ENCODE results near the gene ATXN2L.
"Not testable (repeated sequence)": the region's sequence is repeated elsewhere in the genome, so short reads cannot be mapped to it uniquely, and the experiment has no call there.

ATXN2L gene, protein sequence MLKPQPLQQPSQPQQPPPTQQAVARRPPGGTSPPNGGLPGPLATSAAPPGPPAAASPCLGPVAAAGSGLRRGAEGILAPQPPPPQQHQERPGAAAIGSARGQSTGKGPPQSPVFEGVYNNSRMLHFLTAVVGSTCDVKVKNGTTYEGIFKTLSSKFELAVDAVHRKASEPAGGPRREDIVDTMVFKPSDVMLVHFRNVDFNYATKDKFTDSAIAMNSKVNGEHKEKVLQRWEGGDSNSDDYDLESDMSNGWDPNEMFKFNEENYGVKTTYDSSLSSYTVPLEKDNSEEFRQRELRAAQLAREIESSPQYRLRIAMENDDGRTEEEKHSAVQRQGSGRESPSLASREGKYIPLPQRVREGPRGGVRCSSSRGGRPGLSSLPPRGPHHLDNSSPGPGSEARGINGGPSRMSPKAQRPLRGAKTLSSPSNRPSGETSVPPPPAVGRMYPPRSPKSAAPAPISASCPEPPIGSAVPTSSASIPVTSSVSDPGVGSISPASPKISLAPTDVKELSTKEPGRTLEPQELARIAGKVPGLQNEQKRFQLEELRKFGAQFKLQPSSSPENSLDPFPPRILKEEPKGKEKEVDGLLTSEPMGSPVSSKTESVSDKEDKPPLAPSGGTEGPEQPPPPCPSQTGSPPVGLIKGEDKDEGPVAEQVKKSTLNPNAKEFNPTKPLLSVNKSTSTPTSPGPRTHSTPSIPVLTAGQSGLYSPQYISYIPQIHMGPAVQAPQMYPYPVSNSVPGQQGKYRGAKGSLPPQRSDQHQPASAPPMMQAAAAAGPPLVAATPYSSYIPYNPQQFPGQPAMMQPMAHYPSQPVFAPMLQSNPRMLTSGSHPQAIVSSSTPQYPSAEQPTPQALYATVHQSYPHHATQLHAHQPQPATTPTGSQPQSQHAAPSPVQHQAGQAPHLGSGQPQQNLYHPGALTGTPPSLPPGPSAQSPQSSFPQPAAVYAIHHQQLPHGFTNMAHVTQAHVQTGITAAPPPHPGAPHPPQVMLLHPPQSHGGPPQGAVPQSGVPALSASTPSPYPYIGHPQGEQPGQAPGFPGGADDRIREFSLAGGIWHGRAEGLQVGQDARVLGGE

DNA sequence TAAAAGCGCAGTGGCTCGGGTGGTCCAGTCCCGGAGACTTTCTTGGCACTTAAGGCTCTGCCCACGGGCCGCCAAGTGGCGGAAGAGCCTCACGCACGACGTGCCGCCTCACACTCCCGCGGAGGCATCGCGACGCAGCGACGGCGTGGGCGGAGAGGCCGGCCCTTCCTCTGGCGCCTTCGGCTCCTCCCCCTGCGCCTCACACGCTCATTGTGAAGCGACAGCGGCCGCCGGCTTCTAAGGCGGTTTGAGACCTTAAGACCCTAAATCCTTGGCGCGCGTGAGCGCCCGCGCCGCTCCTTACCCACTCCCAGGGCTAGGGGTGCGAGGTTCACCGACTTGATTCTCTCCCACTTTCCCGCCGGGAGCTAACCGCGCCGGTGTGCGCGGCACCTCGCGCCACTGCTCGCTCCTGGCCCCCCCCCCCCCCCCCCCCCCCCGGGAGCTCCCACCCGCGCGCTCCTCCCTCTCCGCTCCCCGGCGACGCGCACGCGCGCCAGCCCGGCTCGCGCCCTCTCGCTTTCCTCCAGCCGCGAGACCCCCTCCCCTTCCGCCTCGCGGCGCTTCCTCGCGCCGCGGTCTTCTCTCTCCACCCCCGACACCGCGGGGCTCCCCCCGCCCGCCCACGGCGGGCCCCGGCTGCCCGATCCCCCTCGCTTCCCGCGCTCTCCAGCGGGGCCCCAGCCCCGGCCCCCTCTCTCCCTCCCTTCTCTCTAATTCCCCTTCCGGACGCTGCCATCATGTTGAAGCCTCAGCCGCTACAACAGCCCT is at the start of gene ATXN2L:
Gene ATXN2L, plus strand, starts transcription at position 480 of the 771 bp plus-strand sequence. Its CDS starts 261 bp downstream, at position 741.
- peak; percentile 95 for DNase-seq (ENCODE audit: low spot score)

DNA sequence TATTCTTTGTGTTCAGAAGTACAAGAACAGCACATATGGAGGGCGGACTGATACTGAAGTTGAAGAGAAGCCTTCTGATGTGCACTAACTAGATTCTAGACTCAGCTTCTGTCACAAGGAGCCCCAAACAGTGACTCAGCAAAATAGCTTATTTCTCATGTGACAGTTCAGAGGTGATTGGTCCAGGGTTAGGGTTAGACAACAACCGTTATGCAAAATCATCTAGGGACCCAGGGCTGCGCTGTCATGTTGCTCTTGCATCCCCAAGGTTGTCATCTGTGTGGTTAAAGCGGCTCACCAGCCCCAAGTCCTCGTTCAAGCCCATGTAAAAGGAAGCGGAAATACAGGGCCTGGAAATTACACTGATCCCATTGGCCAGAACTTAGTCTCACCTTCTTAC is 41.1 kb upstream of the ATXN2L start:
- not testable (repeated sequence) for DNase-seq (ENCODE audit: low spot score)

GRCh38 chr16:28782357-28782756 is 40.4 kb upstream of the ATXN2L start:
- not testable (repeated sequence) for DNase-seq (ENCODE audit: low spot score)

GRCh38 chr16:28802235-28803019 is 20.4 kb upstream of the ATXN2L start:
- peak; percentile 80 for DNase-seq (ENCODE audit: low spot score)

GRCh38 chr16:28807445-28808120 is 15.2 kb upstream of the ATXN2L start:
- DNase-seq (ENCODE audit: low spot score): not testable (repeated sequence)

DNA sequence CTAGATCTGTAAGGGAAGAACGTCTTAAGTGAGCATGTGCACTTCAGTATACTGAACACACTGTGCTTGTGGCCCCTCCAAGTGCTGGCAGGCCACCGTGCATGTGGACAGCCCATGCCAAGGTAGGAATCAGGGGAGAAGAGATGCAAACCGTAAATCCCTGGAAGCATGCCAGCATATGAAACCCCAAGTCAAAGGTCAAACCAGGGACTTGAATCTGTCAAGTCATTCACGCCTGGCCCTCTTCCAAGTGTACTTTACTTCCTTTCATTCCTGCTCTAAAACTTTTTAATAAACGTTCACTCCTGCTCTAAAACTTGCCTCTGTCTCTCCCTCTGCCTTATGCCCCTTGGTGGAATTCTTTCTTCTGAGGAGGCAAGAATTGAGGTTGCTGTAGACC is 2.8 kb upstream of the ATXN2L start:
- DNase-seq (ENCODE audit: low spot score): no peak

GRCh38 chr16:28820546-28820945 is 2.3 kb upstream of the ATXN2L start:
- not testable (repeated sequence) for DNase-seq (ENCODE audit: low spot score)

DNA sequence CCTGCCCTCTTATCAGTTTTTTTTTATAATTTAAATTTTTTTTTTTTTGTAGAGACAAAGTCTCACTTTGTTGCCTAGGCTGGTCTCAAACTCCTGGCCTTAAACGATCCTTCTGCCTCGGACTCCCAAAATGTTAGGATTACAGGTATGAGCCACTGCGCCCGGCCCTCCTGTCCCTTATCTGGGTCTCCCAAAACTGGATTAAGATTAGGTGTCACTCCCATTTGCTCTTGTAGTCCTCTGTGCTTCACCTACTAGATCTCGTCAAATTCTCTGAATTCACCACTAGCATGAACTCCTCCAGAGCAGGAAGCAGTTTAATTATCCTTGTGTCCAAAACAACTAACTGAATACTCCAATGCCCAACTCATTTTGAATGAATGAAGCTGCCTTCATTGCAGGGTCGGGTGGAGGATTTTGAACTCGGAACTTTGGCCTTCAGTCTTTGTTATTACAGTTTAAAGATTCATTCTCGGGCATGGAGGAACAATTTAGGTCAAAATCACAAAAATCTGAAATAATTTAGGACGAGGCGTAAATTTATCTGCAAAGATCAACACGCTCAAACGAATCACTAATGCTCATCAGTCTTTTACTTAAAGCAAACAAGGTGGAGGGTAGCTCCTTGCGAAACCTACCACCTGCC is 802 bp upstream of the ATXN2L start:
- no peak for DNase-seq (ENCODE audit: low spot score)

- DNase-seq (ENCODE audit: low spot score): no peak
Measured at GRCh38 chr16:28823291-28823872, 583 bp downstream of the ATXN2L start.

DNA sequence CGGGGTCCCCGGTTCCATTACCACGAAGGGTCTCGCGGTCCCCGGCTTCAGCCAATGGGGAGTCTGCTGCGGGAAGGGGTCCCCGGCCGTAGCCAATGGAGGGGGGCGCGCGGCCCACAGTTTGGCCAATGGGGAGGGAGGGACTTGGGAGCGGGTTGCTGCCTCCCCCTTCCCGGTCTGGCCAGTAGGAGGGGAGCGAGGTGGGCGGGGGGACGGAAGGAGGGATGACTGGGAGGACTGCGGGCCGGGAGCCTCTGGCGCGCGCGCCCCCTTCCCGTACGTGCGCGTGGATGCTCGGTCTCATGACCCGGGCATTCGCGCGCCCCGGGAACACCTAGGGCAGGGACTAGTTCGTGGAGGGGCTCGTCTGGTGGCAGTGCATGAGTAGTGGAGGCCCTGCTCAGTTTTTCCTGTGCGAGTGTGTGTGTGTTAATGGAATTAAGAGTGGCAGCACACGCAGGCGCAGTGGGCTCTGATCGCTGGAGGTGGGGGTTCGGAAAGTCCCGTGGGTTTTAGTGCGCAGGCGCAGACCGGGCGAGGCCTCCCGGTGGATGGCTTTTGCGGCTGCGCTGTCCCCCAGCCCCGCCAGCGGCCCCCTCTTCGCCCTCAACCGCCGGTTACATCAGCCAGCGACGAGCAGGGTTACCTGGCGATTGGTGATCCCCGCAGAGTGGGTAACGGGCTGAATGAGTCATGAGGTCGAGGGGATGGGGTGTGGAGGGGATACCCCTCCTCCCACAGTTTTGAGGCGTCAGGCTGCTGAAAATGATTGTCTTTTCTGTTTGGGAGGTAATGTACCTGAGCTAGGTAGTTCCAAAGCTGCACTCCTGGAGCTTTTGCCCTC is 1.3 kb downstream of the ATXN2L start:
- DNase-seq (ENCODE audit: low spot score): peak; percentile 96

DNA sequence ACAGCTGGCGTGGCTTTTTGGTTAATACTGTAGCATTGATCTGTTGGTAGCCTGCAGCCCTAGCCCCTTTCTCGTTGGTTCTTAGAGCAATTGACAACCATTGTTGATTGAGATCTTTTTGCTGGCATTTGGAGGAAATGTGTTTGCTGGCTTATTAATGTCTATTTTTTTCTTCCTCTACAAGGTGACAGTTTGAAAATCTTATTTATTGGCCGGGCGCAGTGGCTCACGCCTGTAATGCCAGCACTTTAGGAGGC is 1.8 kb downstream of the ATXN2L start:
- no peak for DNase-seq (ENCODE audit: low spot score)

DNA sequence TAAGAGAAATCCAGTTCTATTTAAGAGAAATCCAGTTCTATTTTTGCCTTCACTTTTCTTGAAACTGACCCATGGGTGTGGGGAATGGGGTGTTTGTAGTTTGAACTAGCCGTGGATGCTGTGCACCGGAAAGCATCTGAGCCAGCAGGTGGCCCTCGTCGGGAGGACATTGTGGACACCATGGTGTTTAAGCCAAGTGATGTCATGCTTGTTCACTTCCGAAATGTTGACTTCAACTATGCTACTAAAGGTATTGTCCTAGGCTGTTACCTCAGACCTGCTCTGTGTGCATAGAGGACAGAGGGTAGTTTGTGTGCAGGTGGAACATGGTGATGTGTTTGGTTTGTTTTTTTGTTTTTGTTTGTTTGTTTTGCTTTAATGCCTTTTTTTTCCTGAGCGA is 3.3 kb downstream of the ATXN2L start:
- no peak for DNase-seq (ENCODE audit: low spot score)

GRCh38 chr16:28829747-28830146 is 6.9 kb downstream of the ATXN2L start:
- DNase-seq (ENCODE audit: low spot score): no peak

DNA sequence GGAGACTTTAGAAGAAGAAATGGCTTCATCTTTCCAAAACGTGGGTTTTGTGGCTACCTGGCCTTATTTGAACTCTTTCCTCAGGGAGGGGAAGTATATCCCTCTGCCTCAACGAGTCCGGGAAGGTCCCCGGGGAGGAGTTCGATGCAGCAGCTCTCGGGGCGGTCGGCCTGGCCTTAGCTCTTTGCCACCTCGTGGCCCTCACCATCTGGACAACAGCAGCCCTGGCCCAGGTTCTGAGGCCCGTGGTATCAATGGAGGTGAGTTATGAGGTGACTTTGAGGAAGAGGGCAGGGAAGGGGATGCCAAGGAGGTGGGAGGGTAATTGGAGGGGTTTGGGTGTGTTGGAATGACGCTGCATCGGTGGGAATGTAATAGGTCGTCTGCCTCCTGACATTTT is 7.7 kb downstream of the ATXN2L start:
- DNase-seq (ENCODE audit: low spot score): no peak

DNA sequence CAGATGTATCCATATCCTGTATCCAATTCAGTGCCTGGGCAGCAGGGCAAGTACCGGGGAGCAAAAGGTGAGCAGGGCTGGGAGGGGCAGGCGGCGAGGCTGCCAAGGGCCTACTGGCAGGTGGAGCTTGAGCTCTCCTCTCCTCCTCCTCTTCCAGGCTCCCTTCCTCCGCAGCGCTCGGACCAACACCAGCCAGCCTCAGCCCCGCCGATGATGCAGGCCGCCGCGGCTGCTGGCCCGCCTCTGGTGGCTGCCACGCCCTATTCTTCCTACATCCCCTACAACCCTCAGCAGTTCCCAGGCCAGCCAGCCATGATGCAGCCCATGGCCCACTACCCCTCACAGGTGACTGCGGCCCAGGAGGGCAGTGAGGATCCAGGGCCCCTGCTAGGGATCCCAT is 11.6 kb downstream of the ATXN2L start:
- DNase-seq (ENCODE audit: low spot score): no peak

- DNase-seq (ENCODE audit: low spot score): no peak
Measured at GRCh38 chr16:28834873-28835863, 12.4 kb downstream of the ATXN2L start.

Measured in putamen (tissue), 1 donor.